GM18520 (cell line): ENCODE data around the gene ACOXL.

Source experiments
- ATAC-seq: cut with Tn5 transposase; IDR thresholded peaks from one replicate; pipeline ENCODE4 v1.9.1; 2021; ENCODE audit not compliant: unreplicated experiment

The ACOXL gene

DNA sequence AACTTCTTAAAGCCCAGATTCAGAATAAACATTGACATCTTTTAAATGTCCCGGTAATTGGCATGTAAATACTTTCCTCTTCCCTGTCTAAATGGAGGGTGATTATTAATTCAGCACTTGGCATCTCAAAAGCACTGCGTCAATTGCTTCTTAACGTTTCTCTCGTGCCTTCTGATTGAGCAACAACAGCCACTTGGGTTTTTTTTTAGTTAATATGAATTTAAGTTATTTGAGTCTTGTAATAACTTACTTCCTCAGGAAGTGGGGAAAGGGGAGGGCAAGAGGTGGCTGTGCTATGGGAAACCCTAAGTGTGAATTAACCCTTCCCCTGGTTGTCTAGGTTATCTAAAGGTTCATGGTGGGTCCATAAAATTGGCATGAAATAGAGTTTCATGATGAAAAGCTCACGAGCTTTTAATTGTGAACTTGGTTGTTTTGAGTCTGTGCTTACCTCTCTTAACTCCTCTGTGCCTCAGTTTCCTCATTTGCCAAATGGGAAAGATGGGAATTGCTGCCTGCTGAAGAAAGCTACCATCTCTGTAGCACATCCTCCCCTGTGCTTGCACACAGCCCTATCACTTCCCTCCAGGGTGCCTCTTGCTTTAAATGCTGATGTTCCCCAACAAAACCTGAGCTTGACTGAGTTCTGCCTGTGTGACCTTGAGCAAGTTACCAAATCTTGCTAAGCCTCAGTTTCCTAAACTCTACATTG, 262.0 kb downstream of the ACOXL start:
- ATAC-seq, result no peak

DNA sequence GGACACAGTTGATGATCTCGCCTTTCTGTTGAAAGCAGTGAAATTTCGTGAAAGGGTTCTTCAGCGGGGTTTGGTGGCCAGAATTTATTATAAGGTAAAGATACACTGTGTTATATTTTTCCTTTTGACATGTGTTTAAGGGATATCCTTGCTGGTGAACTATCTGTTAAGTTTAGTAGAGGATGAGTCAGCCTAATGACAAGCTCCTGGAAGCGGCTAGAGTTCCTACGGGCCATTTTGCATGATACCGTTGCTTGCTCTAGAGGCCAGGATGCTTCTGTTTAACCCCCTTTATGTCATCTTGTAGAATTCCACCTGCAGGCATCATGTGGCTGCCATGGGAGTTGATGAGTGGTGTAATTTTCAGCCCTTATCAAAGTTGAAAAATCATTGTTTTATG, 263.5 kb downstream of the ACOXL start:
- no peak for ATAC-seq

DNA sequence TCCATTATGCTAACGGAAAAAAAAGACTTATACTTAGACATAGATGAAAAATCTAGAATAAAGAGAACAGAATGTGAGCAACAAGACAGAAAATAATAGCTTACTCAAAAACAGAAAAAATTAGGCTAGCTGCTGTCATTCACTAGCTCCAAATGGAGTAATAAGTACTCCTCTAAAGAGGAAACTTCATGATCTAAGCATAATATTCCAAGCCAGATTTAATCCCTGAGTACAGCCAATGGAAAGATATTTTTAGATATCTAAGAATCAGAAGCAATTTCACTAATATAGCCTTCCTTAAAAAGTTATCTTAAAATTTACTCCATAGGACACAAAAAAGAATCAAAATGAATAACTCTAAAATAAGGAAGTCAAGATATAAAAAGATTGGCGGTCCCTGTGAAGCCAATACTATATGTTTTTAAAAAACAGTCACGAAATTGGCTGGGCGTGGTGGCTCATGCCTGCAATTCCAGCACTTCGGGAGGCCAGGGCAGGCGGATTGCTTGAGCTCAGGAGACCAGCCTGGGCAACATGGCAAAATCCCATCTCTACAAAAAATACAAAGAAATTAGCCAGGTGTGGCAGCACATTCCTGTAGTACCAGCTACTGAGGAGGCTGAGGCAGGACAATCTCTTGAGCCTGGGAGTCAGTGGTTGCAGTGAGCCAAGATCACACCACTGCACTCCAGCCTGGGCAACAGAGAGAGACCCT, 265.1 kb downstream of the ACOXL start:
- no peak for ATAC-seq

DNA sequence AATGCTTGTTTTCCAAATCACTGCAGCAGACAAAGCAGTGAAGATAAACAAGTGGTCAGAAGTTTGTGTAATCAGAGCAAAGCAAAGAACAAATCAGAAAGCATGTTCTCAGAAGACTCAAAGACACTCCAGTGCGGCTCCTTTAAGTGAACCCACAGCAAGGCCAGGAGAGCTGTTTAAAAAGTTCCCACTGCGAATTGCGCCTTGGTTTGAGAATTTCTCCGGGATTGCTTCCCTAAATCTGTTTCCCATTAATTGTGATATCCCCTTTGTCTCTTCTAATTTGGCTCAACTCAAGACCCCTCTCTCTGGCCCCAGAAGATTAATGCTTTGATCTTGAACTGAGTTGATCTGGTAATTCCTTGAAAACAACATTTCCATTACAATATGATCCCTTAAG, 265.9 kb downstream of the ACOXL start:
- no peak for ATAC-seq

DNA sequence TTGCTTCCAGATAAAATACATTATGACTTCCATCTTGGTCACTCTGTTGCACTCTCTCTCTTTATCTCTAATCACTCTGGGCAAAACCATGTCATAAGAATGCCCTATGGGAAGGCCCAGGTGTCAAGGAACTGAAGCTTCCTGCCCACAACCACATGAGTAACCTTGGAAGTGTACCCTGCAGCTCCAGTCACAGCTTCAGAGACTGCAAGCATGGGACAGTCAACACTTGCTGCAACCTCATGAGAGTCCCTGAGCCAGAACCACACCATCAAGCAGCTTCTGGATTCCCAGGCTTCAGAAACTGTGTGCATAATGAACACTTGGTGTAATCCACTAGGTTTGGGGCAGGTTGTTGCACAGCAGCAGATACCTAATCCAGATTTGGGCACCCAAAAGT, 267.3 kb downstream of the ACOXL start:
- ATAC-seq, result no peak

DNA sequence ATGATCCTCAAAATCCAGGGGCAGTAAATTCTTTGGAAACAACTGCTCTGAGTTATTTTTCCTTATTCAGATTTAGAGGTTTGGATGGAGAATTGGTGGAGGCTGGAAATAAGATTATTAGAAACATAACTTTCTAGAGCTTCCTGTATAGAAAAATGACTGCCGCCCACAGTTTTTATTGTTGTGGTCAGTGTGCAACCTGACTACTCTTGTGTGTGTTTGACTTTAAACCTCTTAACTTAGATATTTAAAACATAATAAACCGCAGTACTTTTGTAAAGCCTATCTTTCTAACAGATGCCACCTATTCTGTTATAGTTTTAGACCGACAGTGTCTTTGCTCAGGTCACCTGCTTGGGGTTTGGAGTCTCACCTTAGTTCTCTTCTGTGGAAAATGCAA, 272.9 kb downstream of the ACOXL start:
- ATAC-seq, result no peak

DNA sequence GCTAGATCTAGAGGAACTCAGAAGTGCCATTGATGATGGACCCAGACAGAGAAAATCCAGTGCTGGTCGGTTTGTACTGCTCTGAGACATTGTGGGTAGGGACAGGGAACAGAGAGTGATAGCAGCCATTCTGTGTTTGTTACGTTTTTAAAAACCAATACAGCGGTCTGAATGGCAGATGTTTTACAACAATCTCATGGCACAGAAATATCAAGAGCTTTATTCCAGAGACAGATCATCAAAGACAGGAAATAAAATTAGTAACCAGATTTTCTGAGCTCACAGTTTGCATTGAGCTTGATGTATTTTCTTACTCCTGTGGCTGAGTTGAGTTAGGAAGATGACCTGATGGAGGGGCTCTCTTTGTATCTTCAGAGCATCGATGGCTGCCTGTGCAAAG, 273.4 kb downstream of the ACOXL start:
- no peak for ATAC-seq

DNA sequence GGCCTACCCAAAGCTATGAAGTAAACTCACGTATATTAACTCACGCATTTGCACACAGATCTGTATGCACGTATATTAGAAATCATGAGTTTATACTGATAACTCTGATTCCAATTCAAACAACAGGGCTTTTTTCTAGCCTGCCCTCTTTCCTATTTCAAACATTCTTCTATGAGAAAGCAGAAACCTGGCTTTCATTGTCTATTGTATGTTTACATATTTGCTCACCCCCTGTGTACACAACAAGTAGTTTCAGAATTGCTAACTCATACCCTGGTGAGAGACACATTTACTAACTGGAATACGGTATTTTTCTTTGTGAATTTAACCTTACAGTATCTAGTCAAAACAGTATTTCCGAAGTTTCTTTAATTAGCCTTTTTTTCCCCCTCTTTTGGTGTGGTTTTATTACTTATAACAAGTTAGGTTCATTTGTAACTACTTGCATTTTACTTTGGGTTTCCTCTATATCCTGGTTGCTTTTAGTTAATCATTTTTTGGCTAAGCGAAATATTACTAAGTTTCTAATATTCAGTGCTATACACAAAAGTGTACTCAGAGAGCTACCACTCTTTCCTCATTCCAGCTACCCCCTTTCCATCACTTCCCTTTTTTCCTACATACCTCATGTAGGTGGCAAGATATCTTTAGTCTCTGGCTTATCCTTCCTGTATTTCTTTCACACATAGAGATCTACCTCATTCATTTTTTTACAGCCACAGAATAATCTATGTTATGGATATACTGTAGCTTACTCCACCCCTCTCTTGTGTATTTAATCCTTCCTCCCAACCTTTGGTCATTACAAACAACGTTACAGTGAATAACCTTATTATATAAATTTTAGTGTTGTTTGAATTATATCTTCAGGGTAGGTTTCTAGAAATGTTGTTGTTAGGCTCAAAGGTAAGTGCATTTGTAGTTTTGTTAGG, 275.6 kb downstream of the ACOXL start:
- ATAC-seq, result no peak

DNA sequence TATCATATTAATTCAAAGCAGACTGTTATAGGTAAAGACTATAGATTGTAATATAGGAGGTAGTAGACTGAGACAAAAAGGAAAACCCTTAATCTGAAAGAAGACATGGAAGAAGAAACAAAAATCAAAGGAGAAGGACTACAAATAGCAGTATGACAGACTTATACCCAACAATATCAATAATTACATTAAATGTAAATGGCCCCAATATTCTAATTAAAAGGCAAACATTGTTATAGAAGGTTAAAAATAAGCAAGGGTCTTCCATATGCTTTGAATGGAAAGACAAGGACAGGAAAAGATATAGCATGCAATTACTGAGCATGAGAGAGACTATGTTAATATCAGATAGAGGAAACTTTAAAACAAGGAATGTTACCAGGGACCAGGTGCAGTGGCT, 278.8 kb downstream of the ACOXL start:
- ATAC-seq, result no peak

DNA sequence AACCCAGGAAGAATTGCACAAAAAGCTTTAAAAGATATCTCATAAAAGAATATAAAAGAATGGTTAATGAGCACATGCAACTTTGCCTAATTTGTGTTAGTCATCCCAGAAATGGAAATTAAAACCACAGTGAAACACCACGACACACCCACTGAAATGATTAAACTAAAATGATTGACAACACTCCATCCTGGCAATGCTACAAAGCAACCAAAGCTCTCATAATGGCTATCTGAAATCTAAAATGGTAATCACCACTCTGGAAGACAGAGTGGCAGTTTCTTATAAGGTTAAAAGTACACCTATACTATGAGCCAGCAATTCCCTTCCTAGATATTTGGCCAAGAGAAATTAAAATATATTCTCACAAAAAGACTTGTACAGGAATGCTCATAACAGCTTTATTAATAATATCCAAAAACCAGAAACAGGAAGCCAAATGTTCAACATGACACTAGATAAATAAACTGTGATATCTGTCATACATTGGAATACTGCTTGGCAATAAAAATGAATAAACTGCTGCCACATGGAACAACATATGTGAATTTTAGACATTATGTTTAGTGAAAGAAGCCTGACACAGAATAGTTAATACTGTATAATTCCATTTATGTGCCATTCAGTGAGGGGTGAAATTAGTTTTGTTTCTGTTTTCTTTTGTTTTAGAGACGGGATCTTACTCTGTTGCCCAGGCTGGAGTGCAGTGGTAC, 283.1 kb downstream of the ACOXL start:
- ATAC-seq, result no peak

DNA sequence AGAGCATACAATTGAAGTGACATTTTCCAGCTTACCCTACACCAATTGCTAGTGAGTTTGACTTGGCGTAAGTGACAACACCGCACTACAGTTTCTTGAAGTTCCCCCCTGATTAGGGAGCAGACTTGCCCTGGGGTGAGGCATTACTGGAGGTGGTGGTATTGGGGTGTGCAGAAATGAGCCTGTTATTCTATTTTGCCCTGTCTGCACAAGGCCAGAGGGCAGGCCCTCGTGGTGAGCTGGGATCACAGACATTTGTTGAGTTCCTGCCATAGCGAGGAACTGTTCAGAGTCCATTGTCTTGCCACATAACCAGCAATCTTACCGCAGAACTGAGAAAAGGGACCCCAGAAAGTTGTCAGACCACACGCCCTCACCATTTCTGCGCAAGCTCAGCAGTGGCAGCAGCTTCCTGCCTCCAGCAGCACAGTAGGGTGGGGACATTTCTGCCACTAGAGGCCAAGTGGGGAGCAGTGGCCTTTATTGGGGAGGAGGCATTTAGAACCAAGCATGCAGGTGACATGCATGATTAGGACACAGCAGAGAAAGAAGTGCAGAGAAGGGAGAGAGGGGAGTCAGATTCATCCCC, 284.8 kb downstream of the ACOXL start:
- ATAC-seq, result no peak

DNA sequence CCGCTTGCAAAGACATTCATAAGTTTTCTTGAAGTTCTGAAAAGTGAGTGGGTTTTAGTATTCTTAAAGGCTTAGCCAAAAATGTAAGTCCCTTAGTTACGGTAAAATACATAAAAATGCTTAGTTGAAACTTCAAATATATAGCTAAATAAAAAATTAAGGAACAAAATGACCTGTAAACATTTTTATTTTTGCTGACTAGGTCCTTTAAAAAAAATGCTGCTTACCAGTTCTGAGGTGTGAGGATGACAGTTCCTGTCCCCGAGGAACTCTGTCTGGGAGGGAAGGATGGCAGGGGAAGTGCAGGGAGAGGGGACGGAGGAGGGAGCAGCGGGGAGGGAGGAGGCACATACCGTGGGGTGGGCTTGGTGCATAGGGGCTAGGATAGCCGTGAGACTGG, 285.5 kb downstream of the ACOXL start:
- no peak for ATAC-seq

DNA sequence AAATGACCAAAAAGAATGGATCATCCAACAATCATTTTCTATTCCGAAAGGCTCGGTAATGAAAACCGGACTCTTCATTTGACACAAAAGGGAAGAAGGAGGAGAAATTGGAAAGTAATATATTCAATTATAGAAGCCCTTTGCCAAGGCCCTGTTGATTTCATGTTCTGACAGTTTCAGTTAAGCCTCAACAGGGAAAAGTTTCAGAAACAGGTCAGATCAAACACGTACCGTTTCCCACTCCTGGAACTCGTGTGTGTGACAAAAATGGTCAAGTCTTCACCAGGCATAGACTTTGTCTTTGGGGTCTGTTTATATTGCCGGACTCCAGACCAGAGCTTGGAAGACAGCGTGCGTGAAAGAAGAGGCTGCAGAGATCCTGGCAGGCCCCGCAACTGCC, 287.0 kb downstream of the ACOXL start:
- no peak for ATAC-seq

DNA sequence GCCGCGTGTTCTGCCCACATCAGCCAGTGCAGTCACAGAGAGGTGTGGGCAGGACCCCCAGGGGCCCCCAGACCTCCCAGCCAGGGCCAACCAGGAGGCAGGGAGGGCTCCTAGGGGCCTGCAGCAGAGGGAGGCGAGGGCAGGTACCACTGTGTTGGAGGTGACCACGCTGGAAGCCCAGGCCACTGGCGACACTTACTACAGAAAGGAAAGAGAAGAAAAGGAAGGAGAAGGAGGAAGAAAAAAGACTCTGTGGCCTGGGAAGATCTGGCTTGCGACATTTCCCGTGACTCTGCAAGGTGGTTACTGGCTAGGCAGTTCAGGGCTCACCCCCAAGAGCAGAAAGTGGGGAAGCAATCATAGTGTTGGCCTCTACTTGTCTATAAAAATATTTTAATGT, 290.3 kb downstream of the ACOXL start:
- ATAC-seq, result no peak

DNA sequence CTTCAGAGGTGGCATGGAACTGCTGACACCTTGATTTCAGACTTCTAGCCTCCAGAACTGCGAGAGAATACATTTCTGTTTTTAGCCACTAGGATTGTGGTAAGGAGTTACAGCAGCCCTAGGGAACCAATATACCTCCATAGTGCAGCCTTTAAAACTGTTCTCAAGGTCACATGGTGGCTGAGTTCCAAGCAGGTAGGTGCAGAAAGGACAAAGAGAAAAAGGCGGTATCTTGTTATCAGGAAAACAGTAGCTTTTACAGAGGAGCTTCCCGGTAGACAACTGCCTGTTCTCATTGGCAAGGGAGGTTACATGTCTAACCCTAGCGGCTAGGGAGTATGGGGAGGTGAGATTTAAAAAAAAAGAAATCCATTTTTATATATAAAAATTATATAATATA, 292.1 kb downstream of the ACOXL start:
- ATAC-seq, result no peak

DNA sequence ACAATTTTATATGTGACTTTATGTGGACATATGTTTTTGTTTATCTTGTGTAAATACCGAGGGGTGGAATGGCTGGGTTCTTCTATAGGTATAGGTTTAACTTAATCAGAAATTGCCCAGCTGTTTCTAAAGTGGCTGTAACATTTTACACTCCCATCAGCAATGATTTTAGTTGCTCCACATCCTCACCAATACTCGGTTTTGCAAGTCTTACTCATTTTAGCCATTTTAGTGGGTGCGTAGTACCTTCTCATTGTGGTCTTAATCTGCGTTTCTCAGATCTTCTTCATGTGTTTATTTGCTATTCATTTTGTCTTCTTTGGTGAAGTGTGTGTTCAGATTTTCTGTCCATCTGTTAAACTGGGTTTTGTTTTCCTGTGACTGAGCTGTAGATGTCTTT, 292.9 kb downstream of the ACOXL start:
- ATAC-seq, result no peak

DNA sequence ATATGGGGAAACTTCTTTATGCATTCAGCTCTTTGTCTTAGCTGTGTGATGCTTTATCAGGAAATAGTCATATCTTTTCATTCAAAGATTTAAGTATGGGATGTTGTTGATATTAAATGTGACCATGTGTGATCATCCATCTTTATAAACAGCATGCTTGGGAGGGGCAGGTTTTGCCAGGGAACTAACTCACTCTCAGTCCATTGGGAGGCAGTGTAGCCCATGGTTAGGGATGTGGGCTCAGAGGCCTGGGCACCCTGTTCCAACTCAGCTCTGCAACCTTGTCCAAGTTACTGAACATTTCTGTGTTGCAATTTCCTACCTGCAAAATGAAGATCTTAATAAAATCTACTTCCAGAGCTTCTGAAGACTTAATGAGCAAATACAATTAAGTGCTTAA, 296.3 kb downstream of the ACOXL start:
- ATAC-seq, result no peak

DNA sequence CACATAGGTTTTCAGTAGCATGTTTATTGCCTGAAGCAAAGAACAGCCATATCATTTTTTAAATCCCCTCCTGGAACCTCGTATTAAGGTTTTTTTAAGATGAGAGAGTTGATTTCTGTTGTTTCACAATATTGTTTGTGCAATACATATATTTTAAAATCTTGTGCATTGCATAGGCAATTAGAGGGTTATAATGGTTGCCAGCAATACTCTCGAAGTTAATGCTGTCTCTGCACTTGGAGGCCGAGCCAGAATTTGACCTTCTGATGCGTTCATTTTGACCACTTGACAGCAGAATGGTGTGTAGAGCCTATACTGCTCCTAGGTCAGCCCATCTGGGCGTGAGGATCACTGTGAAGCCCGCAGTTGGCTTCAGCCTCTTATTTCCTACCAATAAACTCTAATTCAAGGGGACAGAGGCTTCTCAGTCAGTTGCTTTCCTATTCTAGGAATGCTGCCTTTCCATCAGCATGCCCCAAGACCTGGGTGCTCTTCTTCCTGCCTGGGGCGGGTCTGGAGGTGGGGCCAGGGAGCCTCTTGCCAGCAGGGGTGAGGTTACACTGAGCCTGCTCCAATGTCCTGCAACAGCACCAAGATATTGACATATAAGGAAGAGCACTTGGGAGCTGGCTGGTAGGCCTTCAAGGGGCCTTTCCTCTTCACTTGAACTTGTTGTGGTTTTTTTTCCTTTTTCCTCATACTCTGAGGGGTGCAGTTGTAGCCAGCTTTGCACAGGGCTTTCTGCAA, 297.0 kb downstream of the ACOXL start:
- no peak for ATAC-seq

DNA sequence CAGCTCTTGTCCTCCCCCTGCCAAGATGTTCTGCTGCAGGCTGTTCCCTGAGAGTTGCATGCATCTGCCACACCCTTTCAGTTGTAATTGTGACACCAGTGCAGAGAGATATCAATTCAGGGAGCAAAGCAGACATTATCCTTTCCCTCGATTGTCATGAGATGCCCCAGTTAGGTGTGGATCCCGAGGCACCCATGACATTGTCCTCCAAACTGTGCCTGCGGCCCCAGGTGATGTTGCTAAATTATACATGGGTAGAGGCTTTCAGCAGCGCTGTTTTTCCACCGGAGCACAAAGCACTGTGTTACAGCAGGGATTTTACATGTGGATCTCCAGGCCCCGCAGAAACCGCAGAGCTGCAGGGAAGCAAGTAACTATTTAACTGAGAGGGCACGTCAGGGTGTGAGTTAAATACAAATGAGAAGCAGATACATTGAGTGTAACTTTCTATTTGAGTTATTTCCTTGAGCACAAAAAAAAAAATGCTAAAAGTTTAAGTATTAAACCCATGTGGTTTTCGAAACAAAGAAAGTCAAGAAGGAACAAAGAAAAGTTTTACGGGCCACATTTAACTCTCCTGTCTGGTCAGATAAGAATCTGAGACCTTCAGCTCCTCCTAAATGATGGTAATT, 298.0 kb downstream of the ACOXL start:
- ATAC-seq, result peak; percentile 77

DNA sequence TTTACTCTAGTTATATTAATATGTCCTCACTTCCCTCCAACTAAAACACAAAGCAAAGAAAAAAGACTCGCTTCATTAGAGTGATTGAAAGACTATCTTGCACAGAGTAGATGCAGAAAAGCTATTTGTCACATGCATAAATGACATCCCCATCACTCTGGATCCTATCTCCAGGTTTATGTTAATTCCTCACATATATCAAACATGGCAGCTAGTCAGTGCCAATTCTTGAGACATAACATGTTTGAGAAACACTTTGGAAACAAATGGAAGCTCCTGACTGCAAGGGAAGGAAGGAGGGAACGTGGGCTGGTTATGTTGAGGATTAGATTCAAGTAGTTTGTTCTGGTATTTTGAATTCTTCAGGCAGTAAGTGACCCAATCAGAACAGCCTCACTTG, 298.6 kb downstream of the ACOXL start:
- ATAC-seq, result no peak
